HepG2 (cell line): ENCODE results near the gene RANBP3. TPM values are rescaled to one million over a fixed set of nuclear protein-coding genes. Genes with fewer than 3 reads are reported as not detected.

ENCODE experiments used
- CAMTA2 ChIP-seq: sonication (generic); formaldehyde crosslinking; IDR thresholded peaks from 2 replicates; pipeline ENCODE4 v1.4.0; 2020; ENCODE audit warnings: mild to moderate bottlenecking, missing genetic modification reagents, borderline replicate concordance
- FOXJ3 ChIP-seq: sonication (generic); formaldehyde crosslinking; IDR thresholded peaks from 2 replicates; pipeline ENCODE4 v1.4.0; 2020; ENCODE audit warnings: missing genetic modification reagents, mild to moderate bottlenecking, borderline replicate concordance
- HOXD1 ChIP-seq: sonication (generic); formaldehyde crosslinking; IDR thresholded peaks from 2 replicates; pipeline ENCODE4 v1.5.0; 2020; ENCODE audit warnings: missing genetic modification reagents
- NBN ChIP-seq: fragments of 450-650 bp; conservative IDR thresholded peaks from 2 replicates; pipeline ENCODE4 v1.6.1; 2017
- SMARCC2 ChIP-seq: fragments of 450-650 bp; IDR thresholded peaks from 2 replicates; pipeline ENCODE4 v1.6.1; 2017; ENCODE audit warnings: antibody characterized with exemption, mild to moderate bottlenecking
- SRSF4 ChIP-seq: fragments of 200-400 bp; formaldehyde crosslinking; IDR thresholded peaks from one replicate; pipeline ENCODE4 v1.6.1; 2018; ENCODE audit warnings: mild to moderate bottlenecking, low read depth, low read length, moderate library complexity; ENCODE audit not compliant: poor library complexity, severe bottlenecking
- ZNF232 ChIP-seq: sonication (generic); formaldehyde crosslinking; IDR thresholded peaks from 2 replicates; pipeline ENCODE4 v1.4.0; 2020; ENCODE audit warnings: missing genetic modification reagents, borderline replicate concordance
- ZNF30 ChIP-seq: sonication (generic); formaldehyde crosslinking; IDR thresholded peaks from 2 replicates; pipeline ENCODE4 v1.5.0; 2020; ENCODE audit warnings: mild to moderate bottlenecking, missing genetic modification reagents
- ZNF382 ChIP-seq: sonication (generic); formaldehyde crosslinking; IDR thresholded peaks from 2 replicates; pipeline ENCODE4 v1.5.0; 2020; ENCODE audit warnings: missing genetic modification reagents, mild to moderate bottlenecking, borderline replicate concordance
- polyA plus RNA-seq, 8 experiments: library from polyadenylated mRNA; depleted of rRNA in 3 of 8; stranded (reverse) in 7 of 8; unstranded in 1 of 8; fragments of >200 nt; fragmentation: Illumina TruSeq in 4 of 8; extraction: Trizol in 4 of 8; gene quantifications; 2 replicates each; pipeline versions ENCODE4 v1.2.1 to v1.2.3, GENCODE V29; 2011 to 2016; ENCODE audit warnings: low read depth in 4 of 8, missing spikeins in 1 of 8, mixed read lengths in 1 of 8; ENCODE audit not compliant: insufficient read depth in 1 of 8
- total RNA-seq, 5 experiments: library from RNA; depleted of rRNA; stranded (reverse); fragments of >200 nt; fragmentation: Illumina TruSeq; extraction: Trizol; gene quantifications; 2 replicates each; pipeline ENCODE4 v1.2.3, GENCODE V29; 2016; ENCODE audit warnings: low read depth in 1 of 5
- TF ChIP-seq, protein P1 (sequence below): sonication (generic); formaldehyde crosslinking; IDR thresholded peaks from 2 replicates; pipeline ENCODE4 v1.4.0; 2020; ENCODE audit warnings: missing genetic modification reagents, borderline replicate concordance
- TF ChIP-seq, protein P2 (sequence below): sonication (generic); formaldehyde crosslinking; IDR thresholded peaks from 2 replicates; pipeline ENCODE4 v1.8.1; 2023; ENCODE audit warnings: missing genetic modification reagents, inconsistent platforms, borderline replicate concordance
- TF ChIP-seq, protein P3 (sequence below): sonication (generic); formaldehyde crosslinking; IDR thresholded peaks from 2 replicates; pipeline ENCODE4 v1.5.0; 2020; ENCODE audit warnings: mild to moderate bottlenecking, missing genetic modification reagents, moderate library complexity
- TF ChIP-seq, protein P4 (sequence below), 2 experiments: IDR thresholded peaks; 2 replicates each; pipeline ENCODE4 v1.6.1; 2011 to 2012; ENCODE audit warnings: low read length in 2 of 2, borderline replicate concordance in 1 of 2, low read depth in 1 of 2, mild to moderate bottlenecking in 1 of 2, moderate library complexity in 1 of 2
- TF ChIP-seq, protein P5 (sequence below): sonication (generic); formaldehyde crosslinking; conservative IDR thresholded peaks from 2 replicates; pipeline ENCODE4 v1.4.0; 2020; ENCODE audit warnings: missing genetic modification reagents
- TF ChIP-seq, protein P6 (sequence below): sonication (generic); formaldehyde crosslinking; IDR thresholded peaks from 2 replicates; pipeline ENCODE4 v1.4.0; 2020; ENCODE audit warnings: mild to moderate bottlenecking, missing genetic modification reagents

The RANBP3 gene
- total and polyA plus RNA-seq, 2 of the 13 experiments (the other 11 are each of a cell fraction or from before 2014, with no cell fraction given) = 39.5 to 149 TPM

DNA sequence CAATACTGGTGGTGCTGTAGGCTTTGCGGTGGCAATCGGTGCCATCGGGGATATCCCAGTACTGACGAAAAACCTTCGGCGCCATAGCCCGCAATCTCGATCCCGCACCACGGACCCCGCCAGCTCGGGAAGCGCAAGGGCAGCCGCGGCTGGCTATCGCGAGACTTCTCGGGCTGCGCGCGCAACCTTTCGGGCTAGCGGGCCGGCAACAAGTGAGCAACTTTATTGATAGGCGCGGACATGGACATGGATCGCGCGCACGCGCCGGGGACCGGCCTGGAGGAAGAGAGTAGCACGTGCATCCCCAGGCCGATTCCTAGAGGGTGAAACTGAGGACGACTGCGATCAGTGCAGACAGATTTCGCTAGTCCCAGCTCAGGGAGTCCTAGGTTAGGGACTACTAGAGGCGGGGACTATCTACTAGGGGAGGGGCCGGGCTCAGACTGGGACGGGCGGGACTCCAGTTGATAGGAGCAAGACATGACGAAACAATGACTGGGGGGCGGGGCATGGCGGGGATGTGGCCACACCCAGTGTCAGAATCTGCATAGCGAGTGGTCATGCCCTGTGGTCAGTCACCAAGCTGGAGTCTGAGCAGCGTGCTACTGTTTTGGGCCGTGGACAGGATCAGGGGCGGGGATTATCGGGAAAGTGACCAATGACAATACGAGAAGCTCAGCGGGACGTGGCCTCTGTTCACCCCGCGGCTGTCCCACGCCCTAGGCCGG, 74.2 kb downstream of the RANBP3 start, which contains the start of gene NDUFA11 (continued):
- TF ChIP-seq, protein P1, sequence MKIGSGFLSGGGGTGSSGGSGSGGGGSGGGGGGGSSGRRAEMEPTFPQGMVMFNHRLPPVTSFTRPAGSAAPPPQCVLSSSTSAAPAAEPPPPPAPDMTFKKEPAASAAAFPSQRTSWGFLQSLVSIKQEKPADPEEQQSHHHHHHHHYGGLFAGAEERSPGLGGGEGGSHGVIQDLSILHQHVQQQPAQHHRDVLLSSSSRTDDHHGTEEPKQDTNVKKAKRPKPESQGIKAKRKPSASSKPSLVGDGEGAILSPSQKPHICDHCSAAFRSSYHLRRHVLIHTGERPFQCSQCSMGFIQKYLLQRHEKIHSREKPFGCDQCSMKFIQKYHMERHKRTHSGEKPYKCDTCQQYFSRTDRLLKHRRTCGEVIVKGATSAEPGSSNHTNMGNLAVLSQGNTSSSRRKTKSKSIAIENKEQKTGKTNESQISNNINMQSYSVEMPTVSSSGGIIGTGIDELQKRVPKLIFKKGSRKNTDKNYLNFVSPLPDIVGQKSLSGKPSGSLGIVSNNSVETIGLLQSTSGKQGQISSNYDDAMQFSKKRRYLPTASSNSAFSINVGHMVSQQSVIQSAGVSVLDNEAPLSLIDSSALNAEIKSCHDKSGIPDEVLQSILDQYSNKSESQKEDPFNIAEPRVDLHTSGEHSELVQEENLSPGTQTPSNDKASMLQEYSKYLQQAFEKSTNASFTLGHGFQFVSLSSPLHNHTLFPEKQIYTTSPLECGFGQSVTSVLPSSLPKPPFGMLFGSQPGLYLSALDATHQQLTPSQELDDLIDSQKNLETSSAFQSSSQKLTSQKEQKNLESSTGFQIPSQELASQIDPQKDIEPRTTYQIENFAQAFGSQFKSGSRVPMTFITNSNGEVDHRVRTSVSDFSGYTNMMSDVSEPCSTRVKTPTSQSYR (CRISPR knock-in tag) = peak; percentile 32; the same call in 1 of the 2 replicates
- TF ChIP-seq FOXJ3 (CRISPR knock-in tag) (no peak), SRSF4 (no peak), CAMTA2 (CRISPR knock-in tag) (no peak; the same call in 1 of the 2 replicates), ZNF232 (CRISPR knock-in tag) (0 out of 2 replicates have a peak, but pooled peaks have one; percentile 21), ZNF30 (CRISPR knock-in tag) (no peak), HOXD1 (CRISPR knock-in tag) (no peak), NBN (no peak), SMARCC2 (no peak), ZNF382 (CRISPR knock-in tag) (no peak)
- TF ChIP-seq, protein P2, sequence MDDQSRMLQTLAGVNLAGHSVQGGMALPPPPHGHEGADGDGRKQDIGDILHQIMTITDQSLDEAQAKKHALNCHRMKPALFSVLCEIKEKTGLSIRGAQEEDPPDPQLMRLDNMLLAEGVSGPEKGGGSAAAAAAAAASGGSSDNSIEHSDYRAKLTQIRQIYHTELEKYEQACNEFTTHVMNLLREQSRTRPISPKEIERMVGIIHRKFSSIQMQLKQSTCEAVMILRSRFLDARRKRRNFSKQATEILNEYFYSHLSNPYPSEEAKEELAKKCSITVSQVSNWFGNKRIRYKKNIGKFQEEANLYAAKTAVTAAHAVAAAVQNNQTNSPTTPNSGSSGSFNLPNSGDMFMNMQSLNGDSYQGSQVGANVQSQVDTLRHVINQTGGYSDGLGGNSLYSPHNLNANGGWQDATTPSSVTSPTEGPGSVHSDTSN (CRISPR knock-in tag) = no peak
- TF ChIP-seq, protein P3, sequence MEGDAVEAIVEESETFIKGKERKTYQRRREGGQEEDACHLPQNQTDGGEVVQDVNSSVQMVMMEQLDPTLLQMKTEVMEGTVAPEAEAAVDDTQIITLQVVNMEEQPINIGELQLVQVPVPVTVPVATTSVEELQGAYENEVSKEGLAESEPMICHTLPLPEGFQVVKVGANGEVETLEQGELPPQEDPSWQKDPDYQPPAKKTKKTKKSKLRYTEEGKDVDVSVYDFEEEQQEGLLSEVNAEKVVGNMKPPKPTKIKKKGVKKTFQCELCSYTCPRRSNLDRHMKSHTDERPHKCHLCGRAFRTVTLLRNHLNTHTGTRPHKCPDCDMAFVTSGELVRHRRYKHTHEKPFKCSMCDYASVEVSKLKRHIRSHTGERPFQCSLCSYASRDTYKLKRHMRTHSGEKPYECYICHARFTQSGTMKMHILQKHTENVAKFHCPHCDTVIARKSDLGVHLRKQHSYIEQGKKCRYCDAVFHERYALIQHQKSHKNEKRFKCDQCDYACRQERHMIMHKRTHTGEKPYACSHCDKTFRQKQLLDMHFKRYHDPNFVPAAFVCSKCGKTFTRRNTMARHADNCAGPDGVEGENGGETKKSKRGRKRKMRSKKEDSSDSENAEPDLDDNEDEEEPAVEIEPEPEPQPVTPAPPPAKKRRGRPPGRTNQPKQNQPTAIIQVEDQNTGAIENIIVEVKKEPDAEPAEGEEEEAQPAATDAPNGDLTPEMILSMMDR = 0 out of 2 replicates have a peak, but pooled peaks have one; percentile 12
- TF ChIP-seq, protein P4, sequence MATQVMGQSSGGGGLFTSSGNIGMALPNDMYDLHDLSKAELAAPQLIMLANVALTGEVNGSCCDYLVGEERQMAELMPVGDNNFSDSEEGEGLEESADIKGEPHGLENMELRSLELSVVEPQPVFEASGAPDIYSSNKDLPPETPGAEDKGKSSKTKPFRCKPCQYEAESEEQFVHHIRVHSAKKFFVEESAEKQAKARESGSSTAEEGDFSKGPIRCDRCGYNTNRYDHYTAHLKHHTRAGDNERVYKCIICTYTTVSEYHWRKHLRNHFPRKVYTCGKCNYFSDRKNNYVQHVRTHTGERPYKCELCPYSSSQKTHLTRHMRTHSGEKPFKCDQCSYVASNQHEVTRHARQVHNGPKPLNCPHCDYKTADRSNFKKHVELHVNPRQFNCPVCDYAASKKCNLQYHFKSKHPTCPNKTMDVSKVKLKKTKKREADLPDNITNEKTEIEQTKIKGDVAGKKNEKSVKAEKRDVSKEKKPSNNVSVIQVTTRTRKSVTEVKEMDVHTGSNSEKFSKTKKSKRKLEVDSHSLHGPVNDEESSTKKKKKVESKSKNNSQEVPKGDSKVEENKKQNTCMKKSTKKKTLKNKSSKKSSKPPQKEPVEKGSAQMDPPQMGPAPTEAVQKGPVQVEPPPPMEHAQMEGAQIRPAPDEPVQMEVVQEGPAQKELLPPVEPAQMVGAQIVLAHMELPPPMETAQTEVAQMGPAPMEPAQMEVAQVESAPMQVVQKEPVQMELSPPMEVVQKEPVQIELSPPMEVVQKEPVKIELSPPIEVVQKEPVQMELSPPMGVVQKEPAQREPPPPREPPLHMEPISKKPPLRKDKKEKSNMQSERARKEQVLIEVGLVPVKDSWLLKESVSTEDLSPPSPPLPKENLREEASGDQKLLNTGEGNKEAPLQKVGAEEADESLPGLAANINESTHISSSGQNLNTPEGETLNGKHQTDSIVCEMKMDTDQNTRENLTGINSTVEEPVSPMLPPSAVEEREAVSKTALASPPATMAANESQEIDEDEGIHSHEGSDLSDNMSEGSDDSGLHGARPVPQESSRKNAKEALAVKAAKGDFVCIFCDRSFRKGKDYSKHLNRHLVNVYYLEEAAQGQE (IDR thresholded peaks at IDR 0.05; ENCODE audit: borderline replicate concordance in 1 of 2, low read depth in 1 of 2, low read length in 2 of 2) = no peak
- TF ChIP-seq, protein P5, sequence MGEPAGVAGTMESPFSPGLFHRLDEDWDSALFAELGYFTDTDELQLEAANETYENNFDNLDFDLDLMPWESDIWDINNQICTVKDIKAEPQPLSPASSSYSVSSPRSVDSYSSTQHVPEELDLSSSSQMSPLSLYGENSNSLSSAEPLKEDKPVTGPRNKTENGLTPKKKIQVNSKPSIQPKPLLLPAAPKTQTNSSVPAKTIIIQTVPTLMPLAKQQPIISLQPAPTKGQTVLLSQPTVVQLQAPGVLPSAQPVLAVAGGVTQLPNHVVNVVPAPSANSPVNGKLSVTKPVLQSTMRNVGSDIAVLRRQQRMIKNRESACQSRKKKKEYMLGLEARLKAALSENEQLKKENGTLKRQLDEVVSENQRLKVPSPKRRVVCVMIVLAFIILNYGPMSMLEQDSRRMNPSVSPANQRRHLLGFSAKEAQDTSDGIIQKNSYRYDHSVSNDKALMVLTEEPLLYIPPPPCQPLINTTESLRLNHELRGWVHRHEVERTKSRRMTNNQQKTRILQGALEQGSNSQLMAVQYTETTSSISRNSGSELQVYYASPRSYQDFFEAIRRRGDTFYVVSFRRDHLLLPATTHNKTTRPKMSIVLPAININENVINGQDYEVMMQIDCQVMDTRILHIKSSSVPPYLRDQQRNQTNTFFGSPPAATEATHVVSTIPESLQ (CRISPR knock-in tag) = 0 out of 2 replicates have a peak, but pooled peaks have one; percentile 22
- TF ChIP-seq, protein P6, sequence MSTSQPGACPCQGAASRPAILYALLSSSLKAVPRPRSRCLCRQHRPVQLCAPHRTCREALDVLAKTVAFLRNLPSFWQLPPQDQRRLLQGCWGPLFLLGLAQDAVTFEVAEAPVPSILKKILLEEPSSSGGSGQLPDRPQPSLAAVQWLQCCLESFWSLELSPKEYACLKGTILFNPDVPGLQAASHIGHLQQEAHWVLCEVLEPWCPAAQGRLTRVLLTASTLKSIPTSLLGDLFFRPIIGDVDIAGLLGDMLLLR (CRISPR knock-in tag) = 0 out of 2 replicates have a peak, but pooled peaks have one; percentile 86
